ENCODE data around the gene WNT3. TPM values are rescaled to one million over a fixed set of nuclear protein-coding genes. Genes with fewer than 3 reads are reported as not detected.

The WNT3 gene
- total RNA-seq, 3 donors from 2014 or later (not counting 1 experiment from before 2014, with no cell fraction given), result 0.07 to 1.4 (median 0.30) TPM

DNA sequence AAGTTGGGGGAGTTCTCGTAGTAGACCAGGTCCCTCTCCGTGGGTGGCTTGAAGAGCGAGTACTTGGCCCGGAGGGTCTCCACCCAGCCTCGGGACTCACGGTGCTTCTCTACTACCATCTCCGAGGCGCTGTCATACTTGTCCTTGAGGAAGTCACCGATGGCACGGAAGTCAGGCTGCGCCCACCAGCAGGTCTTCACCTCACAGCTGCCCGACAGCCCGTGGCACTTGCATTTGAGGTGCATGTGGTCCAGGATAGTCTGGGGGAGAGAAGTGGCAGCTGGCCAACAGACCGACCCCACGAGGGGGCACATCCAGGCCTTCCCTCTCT, 50.0 kb downstream of the WNT3 start:
- WGBS (ENCODE audit: insufficient coverage), result 93% methylated on average over 15 of the region's 15 CpGs
- Mint-ChIP-seq H3K27me3 (ENCODE audit: low read depth in 2 of 2) (peaks cover 0 to 3% of the 10 kb centered on the region in 2 donors), H3K4me3 (no peak overlapping the region), H3K4me1 (peaks cover 0 to 6% of the 10 kb centered on the region in 2 donors), H3K27ac (no peak overlapping the region), H3K36me3 (no peaks in the 10 kb centered on the region), H3K9me3 (no peaks in the 10 kb centered on the region)
- intact Hi-C loops (cut with micrococcal nuclease), result no loop called here
- DNase-seq, result no peak
- Histone ChIP-seq H3K4me1 (ENCODE audit: control insufficient read depth, insufficient read depth, low read length) (peaks cover 34% of the 10 kb centered on the region), H3K4me3 (ENCODE audit: low read length) (no peak overlapping the region), H3K27ac (ENCODE audit: low read length) (no peak overlapping the region), H3K36me3 (ENCODE audit: control insufficient read depth, insufficient read depth, low read length) (no peaks in the 10 kb centered on the region), H3K27me3 (ENCODE audit: control insufficient read depth, insufficient read depth, low read length) (peaks cover 7% of the 10 kb centered on the region), H3K9me3 (ENCODE audit: control insufficient read depth, insufficient read depth, low read length) (no peaks in the 10 kb centered on the region)
- TF ChIP-seq, protein P1, sequence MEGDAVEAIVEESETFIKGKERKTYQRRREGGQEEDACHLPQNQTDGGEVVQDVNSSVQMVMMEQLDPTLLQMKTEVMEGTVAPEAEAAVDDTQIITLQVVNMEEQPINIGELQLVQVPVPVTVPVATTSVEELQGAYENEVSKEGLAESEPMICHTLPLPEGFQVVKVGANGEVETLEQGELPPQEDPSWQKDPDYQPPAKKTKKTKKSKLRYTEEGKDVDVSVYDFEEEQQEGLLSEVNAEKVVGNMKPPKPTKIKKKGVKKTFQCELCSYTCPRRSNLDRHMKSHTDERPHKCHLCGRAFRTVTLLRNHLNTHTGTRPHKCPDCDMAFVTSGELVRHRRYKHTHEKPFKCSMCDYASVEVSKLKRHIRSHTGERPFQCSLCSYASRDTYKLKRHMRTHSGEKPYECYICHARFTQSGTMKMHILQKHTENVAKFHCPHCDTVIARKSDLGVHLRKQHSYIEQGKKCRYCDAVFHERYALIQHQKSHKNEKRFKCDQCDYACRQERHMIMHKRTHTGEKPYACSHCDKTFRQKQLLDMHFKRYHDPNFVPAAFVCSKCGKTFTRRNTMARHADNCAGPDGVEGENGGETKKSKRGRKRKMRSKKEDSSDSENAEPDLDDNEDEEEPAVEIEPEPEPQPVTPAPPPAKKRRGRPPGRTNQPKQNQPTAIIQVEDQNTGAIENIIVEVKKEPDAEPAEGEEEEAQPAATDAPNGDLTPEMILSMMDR (IDR thresholded peaks at IDR 0.05), result no peak
- ATAC-seq, result no peak

DNA sequence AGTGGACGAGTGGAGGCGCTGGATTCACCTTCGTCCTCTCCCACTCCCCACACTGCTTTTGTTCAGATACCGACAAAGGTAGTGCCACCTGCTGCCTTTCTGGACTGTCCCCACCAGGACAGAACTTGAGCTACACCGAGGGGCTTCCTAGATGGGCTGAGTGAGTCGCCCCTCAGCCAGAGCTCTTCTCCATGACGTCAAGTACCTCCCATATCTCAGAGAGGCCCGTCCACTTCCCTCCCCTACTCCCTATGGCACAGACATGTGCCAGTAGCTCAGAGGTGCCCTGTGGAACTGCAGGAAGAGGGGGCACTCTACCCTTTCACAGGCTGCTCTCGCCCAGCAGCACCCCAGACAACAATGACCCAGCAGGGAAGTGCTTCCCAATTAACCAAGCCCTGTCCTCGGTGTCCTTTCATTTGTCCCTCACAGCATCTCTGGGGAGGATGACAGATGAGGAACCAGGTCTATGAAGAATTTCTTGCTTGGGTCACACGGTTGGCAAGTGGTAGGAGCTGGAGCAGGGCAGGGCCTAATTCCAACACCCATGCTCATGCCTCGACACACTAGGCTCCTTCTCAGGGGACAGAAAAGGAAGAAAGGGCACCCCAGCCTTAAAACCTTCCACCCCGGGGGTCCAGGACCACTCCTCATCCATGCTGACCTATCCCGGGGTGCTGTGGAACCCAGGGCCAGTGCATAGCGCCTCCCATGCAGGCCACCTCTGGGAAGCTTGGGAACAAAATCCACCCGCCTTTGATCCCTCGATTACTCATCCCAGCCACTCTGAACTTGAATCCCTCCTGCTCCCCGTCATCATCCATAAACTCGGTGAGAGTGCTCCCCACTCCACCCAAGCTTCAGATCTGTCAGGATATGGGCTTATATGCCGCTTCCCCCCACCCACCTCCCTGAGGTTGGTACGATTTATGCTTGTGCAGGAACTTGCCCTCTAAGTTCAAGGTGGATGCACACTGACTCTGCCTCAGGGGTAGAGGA, 51.7 kb downstream of the WNT3 start:
- H3K9me3 Mint-ChIP-seq, result no peaks in the 10 kb centered on the region
- H3K36me3 Mint-ChIP-seq, result no peaks in the 10 kb centered on the region
- TF ChIP-seq, protein P1 (IDR thresholded peaks at IDR 0.05), result no peak
- Histone ChIP-seq H3K4me3 (ENCODE audit: low read length) (no peak overlapping the region), H3K27me3 (ENCODE audit: control insufficient read depth, insufficient read depth, low read length) (peaks cover 7% of the 10 kb centered on the region), H3K27ac (ENCODE audit: low read length) (no peak overlapping the region), H3K36me3 (ENCODE audit: control insufficient read depth, insufficient read depth, low read length) (no peaks in the 10 kb centered on the region), H3K9me3 (ENCODE audit: control insufficient read depth, insufficient read depth, low read length) (no peaks in the 10 kb centered on the region), H3K4me1 (ENCODE audit: control insufficient read depth, insufficient read depth, low read length) (peaks cover 18% of the 10 kb centered on the region)
- no peaks in the 10 kb centered on the region for H3K4me1 Mint-ChIP-seq
- no peak for DNase-seq
- 93% methylated on average over 21 of the region's 21 CpGs for WGBS (ENCODE audit: insufficient coverage)
- no peak overlapping the region for H3K4me3 Mint-ChIP-seq
- H3K27ac Mint-ChIP-seq, result no peak overlapping the region
- ATAC-seq, result no peak
- intact Hi-C loops (cut with micrococcal nuclease), result no loop called here
- H3K27me3 Mint-ChIP-seq (ENCODE audit: low read depth in 2 of 2), result no peaks in the 10 kb centered on the region

DNA sequence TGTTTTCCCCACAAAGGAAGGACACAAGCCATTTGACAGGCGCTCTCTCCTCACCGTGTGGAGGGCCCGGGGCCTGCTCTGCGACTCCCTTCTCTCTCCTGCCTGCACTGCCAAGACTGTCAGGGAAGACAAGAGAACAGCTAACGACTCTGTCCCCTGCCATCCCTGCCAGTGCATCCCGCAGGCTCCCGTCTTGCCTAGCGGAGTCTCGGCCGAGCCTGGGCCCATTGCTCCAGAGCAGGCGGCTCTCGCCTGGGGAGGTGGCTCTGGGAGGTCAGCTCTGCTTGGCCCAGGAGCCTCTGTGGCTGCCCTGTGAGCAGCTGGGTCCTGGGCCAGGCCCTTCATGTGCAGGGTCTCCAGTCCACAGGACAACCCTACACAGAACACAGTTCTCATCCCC, 53.0 kb downstream of the WNT3 start:
- no peaks in the 10 kb centered on the region for H3K36me3 ChIP-seq (ENCODE audit: control insufficient read depth, insufficient read depth, low read length)
- Mint-ChIP-seq H3K4me3 (no peak overlapping the region), H3K36me3 (no peaks in the 10 kb centered on the region), H3K27me3 (ENCODE audit: low read depth in 2 of 2) (no peaks in the 10 kb centered on the region), H3K4me1 (no peaks in the 10 kb centered on the region), H3K27ac (no peak overlapping the region), H3K9me3 (no peaks in the 10 kb centered on the region)
- intact Hi-C loops (cut with micrococcal nuclease), result no loop called here
- peaks cover 7% of the 10 kb centered on the region for H3K27me3 ChIP-seq (ENCODE audit: control insufficient read depth, insufficient read depth, low read length)
- DNase-seq (no peak), ATAC-seq (no peak)
- TF ChIP-seq, protein P1 (IDR thresholded peaks at IDR 0.05), result no peak
- H3K27ac ChIP-seq (ENCODE audit: low read length), result no peak overlapping the region
- WGBS (ENCODE audit: insufficient coverage), result 94% methylated on average over 12 of the region's 12 CpGs
- no peaks in the 10 kb centered on the region for H3K9me3 ChIP-seq (ENCODE audit: control insufficient read depth, insufficient read depth, low read length)
- H3K4me1 ChIP-seq (ENCODE audit: control insufficient read depth, insufficient read depth, low read length), result peaks cover 12% of the 10 kb centered on the region
- H3K4me3 ChIP-seq (ENCODE audit: low read length), result no peak overlapping the region

Data from natural killer cell (primary cell).